GM19351 (cell line): ENCODE results near the gene KRT34.

Experiments
- ATAC-seq: cut with Tn5 transposase; IDR thresholded peaks from one replicate; pipeline ENCODE4 v1.9.1; 2021; ENCODE audit warnings: mild to moderate bottlenecking, moderate library complexity; ENCODE audit not compliant: unreplicated experiment

Gene KRT34

DNA sequence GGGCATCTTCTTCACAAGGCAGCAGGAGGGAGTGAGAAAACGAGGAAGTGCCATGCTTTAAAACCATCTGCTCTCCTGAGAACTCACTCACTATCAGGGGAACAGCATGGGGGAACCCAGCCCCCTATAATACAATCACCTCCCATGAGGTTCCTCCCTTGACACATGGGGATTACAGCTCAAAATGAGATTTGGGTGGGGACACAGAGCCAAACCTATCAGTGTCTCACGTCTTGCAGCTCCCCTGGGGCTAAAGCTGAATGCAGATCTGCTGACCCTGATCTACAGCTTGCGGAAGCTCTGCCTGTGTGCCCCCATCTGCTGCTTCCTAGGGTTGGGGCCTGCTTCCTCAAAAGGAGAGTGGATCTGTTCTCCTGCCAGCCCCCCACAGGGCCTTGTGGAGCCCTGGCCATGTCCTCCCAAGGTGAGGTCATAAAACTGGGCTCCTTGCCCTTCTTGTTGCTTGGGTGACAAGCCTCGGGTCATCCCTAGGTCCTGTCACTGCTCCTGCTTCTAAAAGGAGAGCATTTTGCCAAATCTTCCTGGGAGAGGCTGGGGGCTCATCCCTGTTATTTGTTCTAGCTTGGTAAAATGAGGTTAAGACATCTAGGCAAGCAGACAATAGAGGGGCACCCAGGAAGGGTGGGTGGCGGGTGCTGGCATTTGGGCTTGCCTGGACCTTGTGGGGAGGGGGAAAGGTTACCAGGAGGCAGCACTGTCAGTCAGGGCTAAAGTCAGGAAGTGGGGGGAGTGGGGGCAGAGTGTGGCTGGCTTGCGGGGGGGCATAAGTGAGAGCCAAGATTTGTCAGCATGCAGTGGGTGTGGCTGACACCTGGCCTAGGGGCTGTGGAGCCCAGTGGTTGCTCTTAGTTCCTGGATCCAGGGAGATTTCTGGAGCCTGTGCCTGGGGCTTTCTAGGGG, 47.5 kb downstream of the KRT34 start:
- ATAC-seq: no peak

DNA sequence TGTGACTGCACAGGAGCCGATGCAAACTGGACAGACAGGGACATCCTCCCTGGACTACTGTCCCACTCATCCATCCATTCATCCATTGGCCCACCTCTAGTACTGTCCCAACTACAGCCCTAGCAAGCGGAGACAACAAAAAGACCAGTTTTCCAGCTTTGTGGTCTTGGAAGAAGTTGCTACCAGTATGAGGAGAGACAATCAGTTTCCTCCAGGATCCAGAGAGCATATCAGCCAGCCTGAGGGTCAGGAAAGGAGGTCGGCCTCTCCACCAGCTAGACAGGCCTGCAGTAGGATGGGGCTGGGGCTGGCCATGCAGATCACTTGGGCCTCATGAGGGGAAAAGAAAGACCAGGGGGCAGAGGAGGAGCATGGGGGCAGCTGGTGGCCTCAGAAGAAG, 48.3 kb downstream of the KRT34 start:
- ATAC-seq: no peak

DNA sequence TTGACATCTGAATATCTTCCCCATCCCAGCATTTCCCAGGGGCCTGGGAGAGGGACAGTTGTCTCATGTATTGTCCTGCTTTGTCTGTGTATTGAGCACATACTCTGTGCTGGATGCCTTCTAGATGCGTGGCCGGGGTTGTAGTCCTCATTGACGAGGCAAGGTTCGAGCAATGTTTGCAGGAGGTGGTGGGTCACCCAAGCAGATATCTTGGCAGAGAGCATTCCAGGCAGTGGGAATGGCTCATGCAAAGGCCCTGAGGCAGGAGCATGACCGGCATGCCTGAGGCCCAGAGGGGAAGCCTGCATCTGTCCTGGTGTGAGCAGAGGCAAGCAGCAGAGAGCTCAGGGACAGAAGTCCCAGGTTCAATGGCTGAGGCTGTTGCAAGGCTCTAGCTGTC, 49.0 kb downstream of the KRT34 start:
- no peak for ATAC-seq

GRCh38 chr17:41332239-41332638, 49.9 kb downstream of the KRT34 start:
- no peak for ATAC-seq

DNA sequence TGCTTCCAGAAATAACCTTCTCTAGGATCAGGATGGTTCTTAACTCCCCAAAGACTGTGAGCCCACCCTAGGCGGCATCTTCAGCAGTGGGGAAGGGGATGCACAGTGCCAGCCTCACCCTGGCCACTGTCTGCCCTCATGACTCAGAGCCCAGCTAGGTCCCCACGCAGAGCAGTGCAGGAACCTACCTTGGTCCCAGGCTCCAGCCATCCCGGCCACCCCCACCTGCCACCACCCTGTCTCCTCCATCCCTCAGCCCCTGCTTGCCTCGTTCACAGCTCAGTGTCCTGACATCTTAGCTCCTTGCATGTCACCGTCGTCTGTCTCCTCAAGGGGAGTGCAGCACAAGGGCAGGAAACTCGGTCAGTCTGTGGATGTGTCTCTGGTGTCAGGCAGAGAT, 50.5 kb downstream of the KRT34 start:
- ATAC-seq: no peak

DNA sequence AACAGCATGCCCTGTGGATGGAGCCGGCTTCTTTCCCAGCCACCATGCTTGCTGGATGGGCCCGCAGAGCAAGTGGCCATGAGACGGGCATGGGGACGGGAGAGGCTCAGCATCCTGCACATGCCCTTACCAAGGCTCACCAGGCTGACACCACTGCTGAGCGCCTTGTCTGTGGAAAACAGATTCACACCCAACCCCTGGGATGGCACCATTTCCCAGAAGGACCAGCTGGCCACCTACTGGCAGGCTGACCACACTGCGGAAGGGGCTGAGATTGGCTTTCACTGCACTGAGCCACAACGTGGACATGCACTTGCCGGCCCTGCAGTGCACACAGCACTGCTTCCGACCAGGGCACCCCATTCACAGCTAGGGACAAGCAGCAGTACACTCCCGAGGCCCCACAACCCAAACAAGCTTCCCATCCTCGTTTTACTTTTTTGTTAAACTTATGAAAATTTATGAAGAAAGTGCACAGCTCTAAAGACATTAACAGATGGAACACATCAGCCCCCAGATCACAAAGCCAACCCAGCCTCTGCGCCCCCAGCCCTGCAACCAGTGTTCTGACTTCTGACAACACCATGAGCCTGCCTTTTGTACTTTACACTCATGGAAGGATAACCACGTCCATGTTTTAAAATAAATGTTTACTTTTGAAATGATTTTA, 52.7 kb downstream of the KRT34 start:
- ATAC-seq: no peak

- ATAC-seq: no peak
Observed at GRCh38 chr17:41328207-41328606, 53.9 kb downstream of the KRT34 start.
